ENCODE results near the gene DERL2. TPM values are rescaled to one million over a fixed set of nuclear protein-coding genes. Genes with fewer than 3 reads are reported as not detected.

DERL2 gene
- total RNA-seq, 2 experiments from 2014 or later, result 25.8 to 56.3 TPM

DNA sequence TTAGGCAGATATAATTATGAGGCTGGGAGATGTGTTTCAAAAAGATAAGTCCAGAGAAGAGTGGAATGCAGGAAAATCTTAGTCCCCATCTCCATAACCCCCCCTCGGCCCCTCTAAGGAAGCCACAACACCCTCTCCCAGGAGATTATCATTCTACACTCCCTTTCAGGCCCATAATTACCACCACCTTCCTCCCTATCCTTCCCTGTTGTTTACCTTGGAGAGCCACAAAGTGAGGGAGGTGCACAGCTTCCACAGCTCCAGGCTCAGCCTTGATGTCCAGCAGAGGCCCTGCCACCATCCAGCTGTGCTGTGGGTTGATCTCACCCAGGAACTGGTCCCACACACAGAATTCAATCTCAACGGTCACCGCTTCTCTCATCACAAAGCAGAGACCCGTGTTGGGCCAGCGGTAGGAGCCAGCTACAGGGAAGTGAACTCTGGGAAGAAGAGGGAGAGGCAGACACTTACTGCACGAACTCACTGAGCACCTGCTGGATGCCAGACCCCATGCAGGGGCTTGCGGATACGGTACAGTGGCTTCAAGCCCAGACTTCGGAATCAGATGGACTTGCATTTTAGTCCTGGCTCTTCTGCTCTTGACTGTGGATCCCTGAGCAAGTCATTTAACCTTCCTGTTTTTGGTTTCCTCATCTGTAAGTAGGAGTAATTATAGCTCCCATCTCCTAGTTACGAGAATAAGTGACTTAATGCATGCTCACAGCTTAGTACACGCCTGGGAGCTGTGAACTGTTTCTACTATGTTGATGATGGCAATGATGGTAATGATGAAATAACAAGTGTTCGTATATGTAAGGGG is 44.5 kb upstream of the DERL2 start:
- Histone ChIP-seq H4K20me1 (ENCODE audit: insufficient read depth, low read length) (no peaks in the 10 kb centered on the region), H3K4me1 (ENCODE audit: insufficient read depth, low read length, poor library complexity, severe bottlenecking) (no peaks in the 10 kb centered on the region), H3K4me3 (ENCODE audit: low read depth, low read length, poor library complexity, severe bottlenecking) (no peak overlapping the region), H2AFZ (ENCODE audit: low read length) (no peak overlapping the region), H3K36me3 (ENCODE audit: insufficient read depth, low read length) (no peaks in the 10 kb centered on the region), H3K9me2 (ENCODE audit: insufficient read depth, low read length) (no peaks in the 10 kb centered on the region), H3K9me3 (ENCODE audit: low read length) (no peaks in the 10 kb centered on the region), H3K4me2 (ENCODE audit: low read length) (no peak overlapping the region), H3K79me2 (ENCODE audit: insufficient read depth, low read depth, low read length) (no peaks in the 10 kb centered on the region), H3K27ac (ENCODE audit: low read depth, low read length, poor library complexity, severe bottlenecking) (no peak overlapping the region)
- no TSS peak for BruUV-seq (replicated peaks)
- intact Hi-C loops (cut with micrococcal nuclease; ENCODE audit: unreplicated experiment), result no loop called here
- ChIA-PET CTCF (ENCODE audit: unreplicated experiment) (no interaction called here), POLR2A (interaction anchor here (0.6 kb wide), 1 partner anchor 14 kb away, joined by 3 read pairs; no protein-coding TSS in a partner anchor)
- TF ChIP-seq CTCF (conservative IDR thresholded peaks at IDR 0.05; ENCODE audit: low read length), result no peak
- TF ChIP-seq EZH2phosphoT487 (IDR thresholded peaks at IDR 0.05; ENCODE audit: borderline replicate concordance, low read depth, low read length), result no peak
- no peak for DNase-seq (ENCODE audit: low spot score)

DNA sequence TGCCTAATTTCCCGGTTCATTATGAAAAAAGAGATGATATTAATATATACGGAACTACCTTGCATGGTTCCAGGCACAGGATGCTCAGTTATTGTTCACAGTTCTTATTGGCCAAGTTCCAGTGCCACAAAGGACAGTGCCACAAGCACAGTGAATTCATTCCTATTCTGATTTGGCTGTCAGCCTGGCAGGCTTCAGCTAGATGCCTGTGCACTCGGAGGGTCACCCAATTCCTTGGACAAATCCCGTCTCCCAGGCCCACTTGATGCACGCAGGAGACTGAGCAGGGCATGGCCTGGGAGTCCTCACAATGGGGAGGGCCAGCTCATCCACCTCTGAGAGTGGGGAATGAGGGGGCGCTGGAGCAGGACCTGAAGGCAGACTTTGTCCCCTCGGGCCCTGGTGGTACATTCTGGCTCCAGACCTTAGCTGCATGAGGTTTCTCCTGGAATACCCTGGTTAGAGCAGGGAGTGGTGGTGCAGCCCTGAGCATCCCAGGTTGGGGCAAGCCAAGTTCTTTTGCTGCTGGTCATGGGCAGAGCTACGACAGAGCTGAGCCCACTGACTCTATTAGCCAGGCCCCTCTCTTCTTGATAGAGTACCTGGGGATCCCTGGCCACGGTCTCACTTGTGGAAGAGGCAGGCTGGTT is 41.7 kb upstream of the DERL2 start:
- DNase-seq (ENCODE audit: low spot score), result no peak
- H3K9me3 ChIP-seq (ENCODE audit: low read length), result no peaks in the 10 kb centered on the region
- no peaks in the 10 kb centered on the region for H3K9me2 ChIP-seq (ENCODE audit: insufficient read depth, low read length)
- no peaks in the 10 kb centered on the region for H3K36me3 ChIP-seq (ENCODE audit: insufficient read depth, low read length)
- no peaks in the 10 kb centered on the region for H3K4me1 ChIP-seq (ENCODE audit: insufficient read depth, low read length, poor library complexity, severe bottlenecking)
- H2AFZ ChIP-seq (ENCODE audit: low read length), result no peak overlapping the region
- ChIA-PET CTCF (ENCODE audit: unreplicated experiment) (no interaction called here), POLR2A (interaction anchor here (0.7 kb wide), 1 partner anchor 34 kb away, joined by 3 read pairs; no protein-coding TSS in a partner anchor)
- intact Hi-C loops (cut with micrococcal nuclease; ENCODE audit: unreplicated experiment), result no loop called here
- no peak overlapping the region for H3K27ac ChIP-seq (ENCODE audit: low read depth, low read length, poor library complexity, severe bottlenecking)
- no peak for TF ChIP-seq CTCF (conservative IDR thresholded peaks at IDR 0.05; ENCODE audit: low read length)
- no peak for TF ChIP-seq EZH2phosphoT487 (IDR thresholded peaks at IDR 0.05; ENCODE audit: borderline replicate concordance, low read depth, low read length)
- no peak overlapping the region for H3K4me2 ChIP-seq (ENCODE audit: low read length)
- no TSS peak for BruUV-seq (replicated peaks)
- H3K4me3 ChIP-seq (ENCODE audit: low read depth, low read length, poor library complexity, severe bottlenecking), result no peak overlapping the region
- H3K79me2 ChIP-seq (ENCODE audit: insufficient read depth, low read depth, low read length), result no peaks in the 10 kb centered on the region
- H4K20me1 ChIP-seq (ENCODE audit: insufficient read depth, low read length), result no peaks in the 10 kb centered on the region

All from OCI-LY7 (cell line).